DND-41 (cell line): Measurements from ENCODE around the gene RNMT.

Experiments
- ATAC-seq: fragments of 200-7000 bp; cut with Tn5 transposase; 3 replicates; pipeline ENCODE4 v1.9.1; 2021; ENCODE audit warnings: low read depth; ENCODE audit not compliant: insufficient read depth
- DNase-seq: peaks from one replicate; pipeline ENCODE4 v3.0.0-alpha.2; 2020
- H2AFZ ChIP-seq: 2 replicates; pipeline ENCODE4 v1.6.0; 2012; ENCODE audit warnings: low read depth, low read length
- H3K27ac ChIP-seq: 2 replicates; pipeline ENCODE4 v1.5.1; 2012; ENCODE audit warnings: low read length, inconsistent platforms
- H3K27me3 ChIP-seq: fragments of 200-600 bp; sonication (generic); 2 replicates; pipeline ENCODE4 v1.6.0; 2012; ENCODE audit warnings: low read length, mild to moderate bottlenecking, inconsistent platforms; ENCODE audit not compliant: insufficient read depth, poor library complexity
- H3K36me3 ChIP-seq: 2 replicates; pipeline ENCODE4 v1.5.1; 2012; ENCODE audit warnings: low read length, inconsistent platforms; ENCODE audit not compliant: insufficient read depth
- H3K4me1 ChIP-seq: 2 replicates; pipeline ENCODE4 v1.5.1; 2012; ENCODE audit warnings: mild to moderate bottlenecking, low read length; ENCODE audit not compliant: insufficient read depth
- H3K4me2 ChIP-seq: 2 replicates; pipeline ENCODE4 v1.6.0; 2012; ENCODE audit warnings: mild to moderate bottlenecking, moderate library complexity, low read length, inconsistent platforms; ENCODE audit not compliant: insufficient read depth
- H3K4me3 ChIP-seq, 2 experiments: fragments of 200-600 bp in 1 of 2; shearing (Covaris generic) in 1 of 2; 2 replicates each; pipeline ENCODE4 v1.5.1; 2012 to 2016; ENCODE audit warnings: inconsistent platforms in 2 of 2, low read length in 2 of 2, mild to moderate bottlenecking in 2 of 2, low read depth in 1 of 2, moderate library complexity in 1 of 2
- H3K79me2 ChIP-seq: 2 replicates; pipeline ENCODE4 v1.6.0; 2012; ENCODE audit warnings: low read length, inconsistent platforms; ENCODE audit not compliant: insufficient read depth
- H3K9ac ChIP-seq: 2 replicates; pipeline ENCODE4 v1.6.0; 2012; ENCODE audit warnings: low read depth, mild to moderate bottlenecking, inconsistent platforms, low read length, moderate library complexity
- H3K9me3 ChIP-seq: 2 replicates; pipeline ENCODE4 v1.5.1; 2012; ENCODE audit warnings: low read length, moderate library complexity, mild to moderate bottlenecking, inconsistent platforms; ENCODE audit not compliant: insufficient read depth, severe bottlenecking
- H4K20me1 ChIP-seq: 2 replicates; pipeline ENCODE4 v1.6.0; 2012; ENCODE audit warnings: low read length; ENCODE audit not compliant: insufficient read depth
- CTCF ChIP-seq: IDR thresholded peaks from 2 replicates; pipeline ENCODE4 v1.5.1; 2012; ENCODE audit warnings: borderline replicate concordance, low read length, moderate library complexity, mild to moderate bottlenecking; ENCODE audit not compliant: poor library complexity, severe bottlenecking; ENCODE audit errors: extremely low read depth
- EZH2 ChIP-seq: IDR thresholded peaks from 3 replicates; pipeline ENCODE4 v1.6.1; 2012; ENCODE audit warnings: borderline replicate concordance, low read depth, mild to moderate bottlenecking, moderate library complexity, low read length, inconsistent platforms; ENCODE audit not compliant: severe bottlenecking

The RNMT gene

GRCh38 chr18:13716916-13717315 is 9.6 kb upstream of the RNMT start:
- H3K9ac ChIP-seq = no peak overlapping the region
- H4K20me1 ChIP-seq = peaks cover 15% of the 10 kb centered on the region
- no peaks in the 10 kb centered on the region for H3K9me3 ChIP-seq
- TF ChIP-seq EZH2 (no peak), CTCF (no peak)
- H3K79me2 ChIP-seq = peaks cover 99% of the 10 kb centered on the region
- H3K4me3 ChIP-seq = no peak overlapping the region
- no peak overlapping the region for H3K27ac ChIP-seq
- no peak overlapping the region for H2AFZ ChIP-seq
- DNase-seq (no peak), ATAC-seq (no peak)
- no peaks in the 10 kb centered on the region for H3K4me1 ChIP-seq
- H3K27me3 ChIP-seq = no peaks in the 10 kb centered on the region
- H3K4me2 ChIP-seq = no peak overlapping the region
- H3K36me3 ChIP-seq = peaks cover 13% of the 10 kb centered on the region

GRCh38 chr18:13720123-13720522 is 6.3 kb upstream of the RNMT start:
- no peak overlapping the region for H3K4me2 ChIP-seq
- H3K36me3 ChIP-seq = peaks cover 18% of the 10 kb centered on the region
- peaks cover 24% of the 10 kb centered on the region for H4K20me1 ChIP-seq
- H2AFZ ChIP-seq = no peak overlapping the region
- H3K27ac ChIP-seq = no peak overlapping the region
- H3K4me3 ChIP-seq = no peak overlapping the region
- H3K79me2 ChIP-seq = peaks cover 100% of the 10 kb centered on the region
- H3K9me3 ChIP-seq = no peaks in the 10 kb centered on the region
- H3K27me3 ChIP-seq = no peaks in the 10 kb centered on the region
- no peak for ATAC-seq
- TF ChIP-seq CTCF (no peak), EZH2 (no peak)
- no peak for DNase-seq
- no peak overlapping the region for H3K9ac ChIP-seq
- peaks cover 22% of the 10 kb centered on the region for H3K4me1 ChIP-seq

- peaks cover 18% of the 10 kb centered on the region for H3K36me3 ChIP-seq
- no peak overlapping the region for H3K9ac ChIP-seq
- H3K4me2 ChIP-seq = no peak overlapping the region
- no peak overlapping the region for H3K27ac ChIP-seq
- no peak overlapping the region for H2AFZ ChIP-seq
- DNase-seq (no peak), ATAC-seq (no peak)
- no peaks in the 10 kb centered on the region for H3K9me3 ChIP-seq
- peaks cover 100% of the 10 kb centered on the region for H3K79me2 ChIP-seq
- peaks cover 28% of the 10 kb centered on the region for H3K4me1 ChIP-seq
- no peak overlapping the region for H3K4me3 ChIP-seq
- TF ChIP-seq CTCF = no peak
- peaks cover 24% of the 10 kb centered on the region for H4K20me1 ChIP-seq
- H3K27me3 ChIP-seq = no peaks in the 10 kb centered on the region
Measured at GRCh38 chr18:13720847-13721246, 5.6 kb upstream of the RNMT start.

GRCh38 chr18:13725566-13726231 is 774 bp upstream of the RNMT start:
- peak; percentile 36 for DNase-seq
- Histone ChIP-seq H3K36me3 (peaks cover 15% of the 10 kb centered on the region), H4K20me1 (peaks cover 27% of the 10 kb centered on the region; the same call in 1 of the 2 replicates), H3K4me2 (peak overlapping the region; percentile 87), H3K27me3 (no peaks in the 10 kb centered on the region), H3K9ac (peak overlapping the region; percentile 74), H3K4me3 (peak overlapping the region; percentile 67 to 89), H3K9me3 (no peaks in the 10 kb centered on the region), H3K27ac (peak overlapping the region; percentile 67), H2AFZ (peak overlapping the region; percentile 75), H3K79me2 (peaks cover 99% of the 10 kb centered on the region), H3K4me1 (peaks cover 60% of the 10 kb centered on the region)
- no peak; the same call in 2 of the 3 replicates for ATAC-seq
- no peak for TF ChIP-seq EZH2
- no peak for TF ChIP-seq CTCF
